Glomerular visceral epithelial cell (primary cell): Measurements from ENCODE around the gene TOMM6.
"Not testable (repeated sequence)": the region's sequence is repeated elsewhere in the genome, so short reads cannot be mapped to it uniquely, and the experiment has no call there.

ENCODE experiments used
- DNase-seq: peaks from one replicate; pipeline ENCODE4 v3.0.0-alpha.2; 2016; ENCODE audit errors: extremely low spot score

TOMM6 gene

DNA sequence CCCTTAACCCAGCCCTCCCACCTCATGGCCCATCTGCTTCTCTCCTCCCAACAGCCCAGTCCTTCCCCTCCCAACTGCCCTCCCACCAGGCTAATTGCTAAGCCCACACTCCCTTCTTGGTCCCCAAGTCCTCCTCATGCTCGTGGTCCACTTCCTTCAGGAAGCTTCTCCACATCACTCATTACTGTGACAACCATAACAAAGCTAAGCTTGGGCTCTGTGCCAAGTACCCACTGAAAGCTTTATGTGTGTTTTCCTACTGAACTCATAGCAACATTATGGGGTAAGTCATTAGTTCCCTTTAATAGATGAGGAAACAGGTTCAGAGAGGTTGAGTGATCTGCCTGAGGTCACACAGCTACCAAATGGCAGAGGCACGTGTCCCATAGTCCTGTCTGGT lies 24.0 kb upstream of the TOMM6 start:
- no peak for DNase-seq

DNA sequence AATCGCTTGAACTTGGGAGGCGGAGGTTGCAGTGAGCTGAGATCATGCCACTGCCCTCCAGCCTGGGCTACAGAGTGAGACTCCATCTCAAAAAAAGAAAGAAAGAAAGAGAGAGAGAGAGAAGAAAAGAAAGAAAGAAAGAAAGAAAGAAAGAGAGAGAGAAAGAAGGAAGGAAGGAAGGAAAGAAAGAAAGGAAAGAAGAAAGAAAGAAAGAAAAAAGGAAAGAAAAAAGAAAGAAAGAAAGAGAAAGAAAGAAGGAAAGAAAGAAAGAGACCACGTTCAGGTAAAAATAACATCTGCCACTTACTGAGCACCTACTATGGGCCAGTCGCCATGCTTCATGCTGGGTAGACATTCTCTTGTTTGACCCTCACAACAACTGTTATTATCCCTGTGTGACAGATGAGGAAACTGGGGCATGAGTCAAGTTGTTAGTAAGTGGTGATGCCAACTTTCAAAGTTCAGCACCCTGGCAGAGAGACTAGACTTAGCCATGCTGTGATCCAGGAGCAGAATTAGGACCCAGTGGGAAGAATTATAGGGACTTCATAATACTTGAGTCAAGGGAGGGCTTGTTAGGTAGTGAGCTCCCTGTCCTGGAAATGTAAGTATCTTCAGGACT lies 21.3 kb upstream of the TOMM6 start:
- DNase-seq, result not testable (repeated sequence)

DNA sequence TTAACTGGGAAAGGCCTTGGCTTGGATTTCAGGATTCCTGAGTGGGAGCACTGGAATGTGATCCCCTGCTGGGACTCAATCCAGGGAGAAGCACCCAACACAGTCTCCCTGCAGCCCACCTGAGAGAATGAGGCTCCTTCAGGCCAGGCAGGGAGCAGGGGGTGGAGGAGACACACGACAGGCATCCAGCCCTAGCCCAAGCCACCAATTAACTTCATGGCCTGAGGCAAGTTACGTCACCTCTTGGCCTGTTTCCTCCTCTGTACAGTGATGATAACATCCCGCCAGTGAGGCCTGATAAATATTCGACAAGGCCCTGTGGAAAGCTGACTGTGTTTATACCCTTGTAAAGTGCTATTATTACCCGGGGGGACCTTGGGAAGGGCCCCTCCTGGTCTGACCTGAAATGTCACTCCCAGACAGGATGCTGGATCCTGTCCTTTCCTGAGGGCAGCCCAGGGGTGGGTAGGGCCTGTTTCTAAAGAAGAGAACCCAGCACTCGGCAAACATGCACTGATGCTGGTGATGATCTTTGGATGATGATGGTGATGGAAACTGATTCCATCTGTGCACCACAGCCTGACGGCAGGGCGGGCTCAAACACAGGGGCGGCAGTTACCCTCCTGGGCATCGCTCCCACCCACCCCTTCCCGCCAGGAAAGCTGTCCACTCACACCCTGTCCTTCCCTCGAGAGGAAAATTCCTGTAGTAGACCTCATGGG lies 20.2 kb upstream of the TOMM6 start:
- peak; percentile 19 for DNase-seq

DNA sequence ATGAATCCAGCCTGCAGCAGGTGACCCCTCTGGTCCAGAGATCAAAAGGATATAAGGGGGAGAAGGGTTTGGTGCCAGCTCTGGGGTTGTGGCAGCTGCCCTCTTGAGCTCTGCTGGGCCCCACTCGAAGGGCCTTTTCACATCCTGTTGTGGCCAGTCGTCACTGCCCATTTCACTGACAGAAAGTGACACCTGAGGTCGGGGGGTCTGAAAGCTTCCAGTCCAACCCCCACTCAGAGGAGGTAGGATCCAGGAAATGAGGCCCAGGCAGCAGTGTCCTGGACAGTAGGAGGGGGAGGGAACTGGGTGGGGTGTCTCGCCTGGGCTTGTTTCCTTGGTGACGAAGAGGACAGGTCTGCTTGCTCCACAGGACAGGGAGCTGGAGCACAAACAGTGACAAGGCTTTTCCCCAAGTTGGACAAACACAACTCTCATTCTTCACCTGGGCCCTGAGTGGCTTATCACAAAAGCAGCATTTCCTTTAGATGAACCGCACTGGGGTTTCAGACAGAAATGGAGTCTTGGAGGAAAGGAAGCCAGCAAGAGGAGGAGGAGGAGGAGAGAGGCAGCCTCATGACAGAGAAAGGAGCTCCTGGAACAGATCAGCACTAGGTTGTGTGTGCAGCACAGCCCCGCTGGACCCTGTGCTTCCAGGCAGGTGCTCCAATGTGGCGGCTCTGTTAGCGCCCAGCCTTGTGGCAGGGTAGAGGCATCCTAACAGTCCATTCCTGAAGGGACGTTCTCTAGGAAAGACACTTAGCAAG lies 18.8 kb upstream of the TOMM6 start:
- no peak for DNase-seq

DNA sequence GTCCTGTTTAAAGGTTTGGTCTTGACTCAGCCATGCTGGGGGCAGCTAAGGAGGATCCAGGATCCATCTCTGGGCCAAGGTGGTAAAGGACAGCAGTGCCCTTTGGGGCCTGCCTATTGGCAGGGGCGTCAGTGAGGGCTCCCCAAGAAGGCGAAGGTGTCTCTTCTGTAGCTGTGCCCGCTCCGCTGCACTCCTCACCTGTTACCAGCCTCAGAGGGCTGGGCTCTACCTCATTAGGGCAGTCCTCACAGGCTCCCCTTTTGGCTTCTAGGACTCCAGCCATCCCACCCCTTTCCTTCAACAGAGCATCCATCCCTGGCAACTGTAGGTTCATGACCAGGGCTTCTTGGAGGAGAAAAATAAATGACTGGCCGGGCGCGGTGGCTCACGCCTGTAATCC lies 18.1 kb upstream of the TOMM6 start:
- no peak for DNase-seq

DNA sequence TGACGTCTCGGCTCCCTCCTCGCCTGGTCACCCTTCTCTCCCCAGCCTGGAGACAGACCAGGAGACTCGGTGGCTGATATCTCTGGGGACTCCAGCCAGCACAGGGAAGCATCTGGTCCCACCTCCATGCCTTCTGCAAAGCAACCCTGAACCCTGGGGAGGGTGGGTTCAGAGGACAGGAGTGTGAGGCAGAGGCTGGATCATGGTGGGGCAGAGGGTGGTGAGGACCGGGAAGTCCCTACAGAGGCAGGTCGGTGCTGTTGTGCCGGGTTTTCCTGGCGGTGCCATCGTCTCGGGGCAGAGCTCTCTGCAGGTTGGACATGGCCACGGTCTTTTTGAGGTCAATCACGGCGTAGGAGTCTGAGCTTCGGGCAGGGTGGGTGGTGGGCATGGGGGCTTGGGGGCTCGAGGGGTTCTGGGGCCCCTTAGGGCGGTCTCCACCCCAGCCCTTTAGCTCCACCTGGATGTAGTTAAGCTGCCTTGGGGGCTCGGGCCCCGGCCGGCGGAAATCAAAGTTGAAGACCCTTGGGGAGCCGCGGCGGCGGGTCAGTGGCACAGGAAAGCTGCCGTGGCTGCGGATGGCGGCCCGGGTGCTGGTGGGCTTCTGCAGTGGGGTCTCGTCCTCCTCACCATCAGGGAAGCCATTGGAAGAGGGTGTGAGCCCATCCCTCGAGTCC lies 17.0 kb upstream of the TOMM6 start:
- DNase-seq, result no peak

DNA sequence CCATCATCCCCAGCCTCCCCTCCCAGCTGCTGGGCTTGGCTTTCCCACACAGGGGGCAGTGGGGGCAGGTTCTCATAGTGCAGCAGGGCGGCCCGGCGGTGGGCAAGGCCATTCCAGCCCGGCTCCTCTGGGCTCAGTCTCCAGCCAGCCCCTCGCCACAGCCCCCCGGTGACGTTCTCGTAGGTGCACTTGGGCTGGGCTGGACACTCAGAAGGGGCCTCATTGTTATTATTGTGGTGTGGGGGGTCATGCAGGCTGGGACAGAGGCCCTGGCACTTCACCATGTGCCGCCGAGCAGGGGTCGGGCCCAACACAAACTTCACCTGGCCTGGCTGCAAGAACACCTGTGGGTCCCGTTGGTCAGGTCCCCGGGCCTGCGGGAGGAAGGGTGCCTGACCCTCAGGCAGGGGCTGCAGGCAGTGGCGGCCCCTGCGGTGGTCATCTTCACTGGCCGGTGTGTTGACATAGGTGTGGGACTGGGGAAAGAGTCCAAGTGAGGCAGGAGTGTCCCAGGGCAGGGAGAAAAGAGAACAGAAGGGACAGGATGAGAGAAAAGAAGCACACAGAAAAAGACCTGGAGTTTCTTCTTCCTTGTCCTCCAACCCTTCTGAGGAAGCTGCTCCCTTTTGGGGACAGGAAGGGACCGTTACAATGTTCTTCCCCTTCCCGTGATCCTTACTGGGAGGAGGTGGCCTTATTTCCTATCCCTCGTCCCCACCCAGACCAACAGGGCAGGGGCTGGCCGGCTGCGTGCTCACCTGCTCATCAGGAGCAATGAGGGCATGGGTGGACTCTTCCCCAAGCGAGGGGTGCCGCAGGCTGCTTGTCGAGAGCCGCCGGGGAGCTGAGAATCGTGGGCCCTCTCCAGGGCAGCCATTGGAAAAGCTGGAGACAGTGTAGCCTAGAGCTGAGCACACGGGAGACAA lies 16.2 kb upstream of the TOMM6 start:
- DNase-seq, result no peak

DNA sequence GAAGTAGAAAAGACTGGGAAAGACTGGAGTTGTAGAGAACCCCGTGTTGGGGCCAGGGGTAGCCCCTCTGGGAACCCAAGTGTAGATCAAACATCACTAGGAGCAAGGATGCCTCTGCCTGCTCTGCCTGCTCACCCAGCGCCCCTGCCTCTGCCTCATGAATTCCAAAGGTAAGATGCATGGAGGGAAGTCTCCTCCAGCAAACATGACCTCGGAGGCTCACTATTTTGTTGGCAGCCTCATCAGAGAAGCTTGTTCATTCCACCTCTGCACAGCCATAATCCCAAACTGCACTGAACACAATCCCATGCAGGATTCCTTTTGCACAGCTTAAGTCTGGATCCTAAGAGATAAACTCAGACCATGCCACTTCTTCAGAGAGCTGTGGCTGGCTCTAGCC lies 12.7 kb upstream of the TOMM6 start:
- DNase-seq, result no peak

DNA sequence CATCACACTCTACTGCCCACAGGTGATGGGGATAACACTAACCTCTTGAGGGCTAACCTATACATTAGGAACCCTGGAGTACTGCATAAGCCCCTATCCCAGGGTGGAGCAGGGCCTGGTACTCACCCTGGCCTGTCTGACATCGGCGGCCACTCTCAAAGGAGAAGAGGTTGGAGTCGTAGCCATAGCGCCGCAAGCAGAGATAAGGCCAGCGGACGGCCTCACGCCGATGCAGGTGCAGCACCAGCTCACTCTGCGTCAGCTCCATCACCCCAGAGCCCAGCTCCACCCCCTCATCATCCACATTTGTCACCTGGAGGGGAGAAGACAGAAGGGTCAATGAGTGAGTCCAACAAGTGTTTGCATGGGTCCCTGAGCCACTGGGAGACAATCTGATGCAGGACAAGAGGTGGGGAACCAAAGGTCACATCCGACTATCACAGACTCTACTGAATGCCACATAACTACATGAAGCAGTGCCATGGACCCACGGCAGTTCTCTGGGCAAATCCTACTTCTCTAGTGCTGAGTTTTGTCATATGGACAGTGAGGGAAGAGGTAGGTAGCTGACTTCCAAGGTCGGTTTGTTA lies 12.1 kb upstream of the TOMM6 start:
- no peak for DNase-seq

DNA sequence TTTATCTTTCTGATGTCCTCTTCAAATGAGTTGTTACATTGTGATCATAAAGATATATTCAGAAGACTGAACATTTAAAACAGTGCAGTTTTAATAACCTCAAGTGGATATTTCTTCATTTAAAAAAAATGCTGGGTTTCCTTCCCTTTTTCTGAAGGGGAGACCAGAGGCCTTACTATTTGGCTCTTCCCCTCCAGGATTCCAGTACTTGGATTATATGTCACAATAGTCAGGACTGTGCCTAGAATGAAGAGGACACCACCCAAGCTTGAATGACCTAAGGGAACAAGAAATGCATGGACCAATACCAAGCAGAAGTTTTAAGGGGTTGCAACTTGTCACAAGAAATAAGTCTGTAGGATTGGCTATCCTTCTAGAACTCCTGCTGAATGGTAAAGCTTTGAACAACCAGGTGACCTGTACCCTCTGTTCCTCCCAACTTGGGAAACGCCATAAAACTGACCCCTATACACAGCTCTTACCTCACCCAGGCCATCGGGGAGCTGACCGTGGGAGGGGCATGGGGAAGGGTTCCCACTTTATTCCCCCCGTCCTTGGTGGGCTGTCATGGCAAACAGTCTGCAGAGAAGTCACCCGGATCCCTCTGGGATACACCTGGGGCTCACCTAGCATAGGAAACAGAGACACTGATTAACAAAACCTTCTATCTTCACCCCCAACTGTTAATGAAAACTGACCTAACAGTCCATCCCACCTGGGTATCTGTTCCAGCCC lies 9.8 kb upstream of the TOMM6 start:
- no peak for DNase-seq

DNA sequence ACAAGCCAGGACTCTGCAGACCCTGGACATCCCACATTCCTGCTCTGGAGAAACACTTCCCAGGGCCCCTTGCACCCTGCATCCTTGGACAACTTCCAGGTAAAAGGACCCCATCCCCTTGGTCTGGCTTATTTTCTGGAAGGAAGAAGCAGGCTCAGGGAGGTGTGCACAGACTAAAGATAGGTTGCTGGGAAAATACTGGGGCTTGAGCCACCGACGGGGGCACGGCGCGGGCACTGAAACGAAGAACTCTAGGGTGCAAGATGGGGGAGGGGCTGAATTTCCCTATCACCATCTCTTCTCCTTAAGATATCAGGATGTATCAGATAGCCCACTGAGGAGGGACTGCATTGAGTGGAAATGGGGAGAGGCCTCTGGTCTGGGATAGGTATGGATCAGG lies 8.6 kb upstream of the TOMM6 start:
- no peak for DNase-seq

DNA sequence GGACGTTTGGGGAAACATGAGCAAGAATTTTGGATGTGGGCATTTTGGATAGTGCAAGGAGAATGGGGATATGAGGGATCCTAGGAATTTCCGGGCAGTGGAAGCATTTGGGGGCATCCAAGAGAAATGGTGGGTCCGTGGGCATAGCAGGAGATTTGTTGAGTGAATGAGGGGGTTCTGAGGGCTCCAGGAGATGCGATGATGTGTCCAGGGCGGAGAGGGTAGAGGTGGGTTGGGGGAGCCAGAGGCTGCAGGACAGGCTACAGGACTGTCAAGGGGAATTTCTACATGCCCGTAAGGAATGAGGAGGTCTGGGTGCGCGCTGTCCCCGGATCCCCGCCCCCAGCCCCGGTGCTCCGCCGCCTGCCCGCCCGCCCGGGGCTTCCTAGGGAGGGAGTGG lies 8.2 kb upstream of the TOMM6 start:
- DNase-seq, result no peak

DNA sequence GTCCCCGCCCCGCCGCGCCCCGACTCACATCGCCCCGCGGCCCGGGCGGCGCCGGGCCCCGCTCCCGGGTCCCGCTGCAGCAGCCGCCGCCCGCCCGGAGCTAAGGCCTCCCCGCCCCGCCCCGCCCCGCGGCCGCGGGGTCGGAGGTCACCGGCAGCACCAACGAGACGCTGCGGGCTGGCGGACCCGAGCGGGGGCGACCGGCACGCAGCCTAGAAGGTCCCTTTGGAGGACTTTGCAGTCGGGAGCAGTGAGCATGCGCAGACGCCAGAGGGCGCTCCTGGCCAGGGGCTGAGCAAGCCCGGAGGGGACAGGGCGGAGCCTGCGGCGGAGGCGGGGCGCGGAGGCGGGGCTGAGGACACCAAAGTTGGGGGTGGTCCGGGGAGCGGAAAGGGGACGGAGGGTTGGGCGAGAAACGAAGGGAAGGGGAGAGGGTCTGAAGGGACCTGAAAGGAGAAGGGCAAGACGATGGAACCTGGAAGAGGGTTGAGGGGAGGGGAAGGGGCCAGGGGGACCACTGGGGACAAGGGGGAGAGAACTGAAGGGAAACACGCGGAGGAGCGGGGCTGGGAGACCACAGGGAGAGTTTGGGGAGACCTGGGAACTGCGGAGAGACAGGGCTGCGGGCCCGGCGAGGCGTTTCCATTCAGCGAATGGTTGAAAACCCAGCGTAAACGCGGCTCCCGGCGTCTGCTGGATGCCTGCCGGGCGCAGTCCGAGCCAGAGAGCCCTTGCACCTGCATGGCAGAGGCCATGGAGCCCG lies 7.5 kb upstream of the TOMM6 start, which contains the start of gene FRS3:
TSS of gene FRS3 (minus strand) at position 113 of the 763 bp plus-strand sequence. CDS start 2,913 bp downstream, outside the sequence.
- peak; percentile 96 for DNase-seq

DNA sequence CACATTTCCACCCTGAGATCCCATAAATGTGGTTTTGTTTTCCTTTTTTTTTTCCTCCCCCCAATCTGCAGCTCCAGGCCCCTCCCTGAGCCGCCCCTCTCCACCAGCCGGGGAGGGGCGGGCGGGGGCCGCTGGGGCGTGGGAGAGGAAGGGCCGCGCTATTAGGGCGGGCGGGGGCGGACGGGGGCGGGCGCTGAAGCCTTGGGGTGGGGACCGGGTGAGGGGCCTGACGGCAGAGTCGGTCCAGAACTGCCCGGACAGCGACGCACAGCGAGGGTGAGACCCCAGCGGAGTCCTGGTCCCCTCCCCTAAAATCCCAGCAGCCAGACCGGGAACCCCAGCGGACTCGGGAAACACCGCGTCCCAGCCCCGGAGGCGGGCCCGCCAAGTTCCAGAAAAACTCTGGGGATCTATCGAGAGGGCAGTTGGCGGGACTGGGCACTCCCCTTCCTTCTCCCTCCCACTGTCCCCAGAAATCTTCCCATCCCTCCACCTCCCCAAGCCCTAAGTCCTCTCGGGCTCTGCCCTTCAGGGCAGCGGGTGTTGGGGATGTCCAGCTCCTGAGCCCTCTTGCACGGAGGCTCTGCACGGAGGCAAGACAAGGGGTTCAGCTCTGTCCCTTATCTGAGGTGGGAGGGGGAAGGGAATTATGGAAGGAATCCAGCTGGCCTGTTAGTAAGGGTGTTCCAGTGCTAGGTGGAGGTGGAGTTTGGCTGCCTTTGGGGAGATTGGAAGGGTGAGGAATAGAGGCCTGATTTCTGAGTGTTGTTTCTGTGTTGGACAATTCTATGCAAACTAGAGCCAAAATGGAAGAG lies 6.7 kb upstream of the TOMM6 start, which contains the start of gene PRICKLE4:
TSS of gene PRICKLE4 (plus strand) at position 232 of the 815 bp plus-strand sequence. CDS start 2,692 bp downstream, outside the sequence.
- peak; percentile 38 for DNase-seq

DNA sequence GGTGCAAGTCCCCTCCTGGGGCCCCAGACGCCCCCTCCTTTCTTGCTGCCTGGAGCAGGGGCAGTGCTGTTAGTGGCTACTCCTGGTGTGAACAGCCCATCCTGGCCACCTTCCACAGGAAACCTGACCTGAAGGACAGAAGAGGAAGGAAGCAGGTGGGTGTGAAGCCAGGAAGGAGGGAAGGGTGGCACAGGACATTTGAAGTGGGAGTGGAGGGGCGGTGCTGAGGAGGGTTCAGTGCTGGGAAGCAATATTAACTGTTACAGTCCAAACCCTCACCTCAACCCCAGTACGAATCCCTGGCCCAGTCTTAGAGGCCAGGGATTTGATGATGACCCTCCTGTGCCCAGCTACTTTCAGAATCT lies 6.1 kb upstream of the TOMM6 start:
- DNase-seq, result no peak

DNA sequence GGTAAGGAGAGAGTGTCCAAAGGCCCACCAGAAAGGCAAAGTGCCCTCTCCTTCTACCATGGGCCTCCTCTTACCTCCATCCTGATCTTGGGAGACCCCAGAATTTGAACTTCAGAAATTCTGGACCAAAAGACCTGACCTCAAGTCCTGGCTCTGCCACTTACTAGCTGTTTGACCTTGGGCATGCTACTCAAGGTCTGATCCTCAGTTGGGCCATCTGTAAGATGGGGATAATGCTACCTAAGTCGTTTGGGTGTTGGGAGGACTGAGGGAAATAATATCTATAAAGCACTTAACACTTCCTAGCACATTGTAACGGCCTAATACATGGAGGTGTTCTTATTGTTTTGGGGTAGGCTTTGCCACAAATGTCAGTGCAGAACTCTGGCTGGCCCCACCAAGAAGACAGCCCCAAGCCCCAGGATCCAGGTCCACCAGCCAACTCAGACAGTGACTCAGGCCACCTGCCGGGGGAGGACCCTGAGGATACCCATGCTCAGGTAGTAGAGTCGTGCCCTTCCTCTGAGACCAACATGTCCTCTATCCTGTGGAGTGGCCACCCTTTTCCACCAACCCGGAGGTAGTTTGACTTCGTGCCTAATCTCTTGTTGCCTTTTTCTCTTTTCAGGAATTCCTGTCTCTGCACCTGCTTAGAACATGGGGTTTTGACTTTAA lies 4.3 kb upstream of the TOMM6 start:
- DNase-seq, result no peak

DNA sequence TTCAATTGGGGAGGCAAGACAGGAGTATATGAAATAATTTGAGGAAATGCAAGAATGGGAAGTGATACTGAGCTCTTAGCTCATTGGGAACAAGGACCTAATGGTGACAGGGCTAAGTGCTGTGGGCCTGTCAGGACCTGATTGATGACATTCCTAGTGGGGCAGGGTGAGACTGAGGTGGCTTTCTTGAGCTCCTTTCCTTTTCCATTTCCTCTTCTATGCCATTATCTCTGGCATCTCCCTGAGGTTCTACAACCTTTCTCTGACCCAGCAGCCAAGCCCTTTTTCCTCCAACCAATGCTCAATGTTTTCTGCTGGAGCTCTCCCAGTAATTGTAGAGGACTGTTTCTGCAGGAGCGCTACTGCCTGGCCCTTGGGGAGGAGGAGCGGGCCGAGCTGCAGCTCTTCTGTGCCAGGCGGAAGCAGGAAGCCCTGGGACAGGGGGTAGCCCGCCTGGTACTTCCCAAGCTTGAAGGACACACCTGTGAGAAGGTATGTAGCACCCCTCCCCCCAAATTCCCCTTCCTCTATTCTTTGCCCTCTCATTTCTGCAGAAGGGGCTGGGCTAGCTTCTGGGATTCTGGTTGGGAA lies 2.8 kb upstream of the TOMM6 start:
- DNase-seq, result no peak
